GM12878 (cell line): ENCODE results near the gene SCIMP. TPM values are rescaled to one million over a fixed set of nuclear protein-coding genes. Genes with fewer than 3 reads are reported as not detected.

Experiments
- ATAC-seq: fragments of 200-7000 bp; cut with Tn5 transposase; 3 replicates; pipeline ENCODE4 v1.9.1; 2020; ENCODE audit warnings: mild to moderate bottlenecking, moderate library complexity
- BruUV-seq: library from RNA; stranded (reverse); fragments of 400-500 nt; replicated peaks from 2 replicates; lab custom pipeline; 2021; lab: Mats Ljungman, UMichigan
- CTCF ChIA-PET: fragments of 300-600 bp; sonication (Branson Sonifier 250); formaldehyde crosslinking; extraction: SDS; loops from one replicate; lab custom pipeline; 2021; ENCODE audit warnings: inconsistent platforms; lab: Yijun Ruan, JAX
- POLR2A ChIA-PET: fragments of 350-600 bp; formaldehyde crosslinking; extraction: SDS; loops from one replicate; lab custom pipeline; 2021; ENCODE audit warnings: inconsistent platforms; lab: Charles Lee
- RAD21 ChIA-PET: fragments of 300-600 bp; sonication (Branson Sonifier 250); formaldehyde crosslinking; loops from one replicate; lab custom pipeline; 2023; ENCODE audit warnings: antibody characterized with exemption; ENCODE audit not compliant: unreplicated experiment; lab: Charles Lee
- SMC1A ChIA-PET: fragments of 300-600 bp; sonication (Branson Sonifier 250); formaldehyde crosslinking; loops from one replicate; lab custom pipeline; 2023; ENCODE audit not compliant: unreplicated experiment, uncharacterized antibody; lab: Charles Lee
- DNase-seq: peaks from one replicate; pipeline ENCODE4 v3.0.0-alpha.2; 2011; ENCODE audit warnings: low read depth, low spot score
- FAIRE-seq: peaks from 3 replicates; lab custom pipeline; 2011; peaks lifted over from hg19 to GRCh38; lab: Jason Lieb, UNC
- H2AFZ ChIP-seq: 2 replicates; pipeline ENCODE4 v1.6.0; 2011; ENCODE audit warnings: low read depth, low read length, control low read depth; ENCODE audit not compliant: control insufficient read depth
- H3K27ac ChIP-seq: 2 replicates; pipeline ENCODE4 v1.5.1; 2011; ENCODE audit warnings: control low read depth; ENCODE audit not compliant: control insufficient read depth, insufficient read depth
- H3K27me3 ChIP-seq, 2 experiments: replicated peaks in 1 of 2; 2 replicates each; pipeline versions ENCODE4 v1.6.0 to v1.6.1; 2011; ENCODE audit warnings: low read length in 1 of 2; ENCODE audit not compliant: control insufficient read depth in 2 of 2, insufficient read depth in 2 of 2
- H3K36me3 ChIP-seq, 2 experiments: 2 replicates each; pipeline ENCODE4 v1.5.1; 2011; ENCODE audit warnings: low read length in 1 of 2; ENCODE audit not compliant: control insufficient read depth in 2 of 2, insufficient read depth in 2 of 2
- H3K4me1 ChIP-seq: 2 replicates; pipeline ENCODE4 v1.6.1; 2011; ENCODE audit warnings: mild to moderate bottlenecking, low read length, moderate library complexity, mixed read lengths; ENCODE audit not compliant: control insufficient read depth, insufficient read depth
- H3K4me2 ChIP-seq: 2 replicates; pipeline ENCODE4 v1.6.0; 2011; ENCODE audit warnings: control low read depth; ENCODE audit not compliant: control insufficient read depth, insufficient read depth
- H3K4me3 ChIP-seq: fragments of 200-600 bp; sonication (generic); 2 replicates; pipeline ENCODE4 v1.5.1; 2016
- H3K79me2 ChIP-seq: 2 replicates; pipeline ENCODE4 v1.6.0; 2011; ENCODE audit warnings: low read length; ENCODE audit not compliant: control insufficient read depth, insufficient read depth
- H3K9ac ChIP-seq: 2 replicates; pipeline ENCODE4 v1.8.0; 2011; ENCODE audit warnings: low read length, control low read depth, mixed read lengths; ENCODE audit not compliant: control insufficient read depth, insufficient read depth
- H3K9me3 ChIP-seq: replicated peaks from 3 replicates; pipeline ENCODE4 v1.5.1; 2011; ENCODE audit warnings: mild to moderate bottlenecking, low read length; ENCODE audit not compliant: control insufficient read depth, insufficient read depth
- H4K20me1 ChIP-seq: 2 replicates; pipeline ENCODE4 v1.6.0; 2011; ENCODE audit not compliant: control insufficient read depth, insufficient read depth
- BMI1 ChIP-seq: fragments of 450-650 bp; IDR thresholded peaks from 2 replicates; pipeline ENCODE4 v1.6.1; 2016; ENCODE audit warnings: mild to moderate bottlenecking, moderate library complexity, borderline replicate concordance
- CBX3 ChIP-seq: fragments of 200-600 bp; sonication (generic); IDR thresholded peaks from 2 replicates; pipeline ENCODE4 v1.6.1; 2016; ENCODE audit warnings: low read depth, borderline replicate concordance
- EGR1 ChIP-seq, 2 experiments: IDR thresholded peaks; 1 replicate in 1 of 2; 2 replicates in 1 of 2; pipeline ENCODE4 v1.6.1; 2011 to 2012; ENCODE audit warnings: low read depth in 2 of 2, low read length in 2 of 2, borderline replicate concordance in 1 of 2, mild to moderate bottlenecking in 1 of 2, moderate library complexity in 1 of 2
- ETV6 ChIP-seq, 2 experiments: fragments of 450-650 bp in 1 of 2; IDR thresholded peaks in 1 of 2; conservative IDR thresholded peaks in 1 of 2; 2 replicates each; pipeline ENCODE4 v1.6.1; 2014; ENCODE audit warnings: antibody characterized with exemption in 1 of 2, borderline replicate concordance in 1 of 2, low read depth in 1 of 2, mild to moderate bottlenecking in 1 of 2, moderate library complexity in 1 of 2
- GATAD2B ChIP-seq: fragments of 450-650 bp; conservative IDR thresholded peaks from 2 replicates; pipeline ENCODE4 v1.6.1; 2017; ENCODE audit warnings: low read depth, mild to moderate bottlenecking, moderate library complexity
- HDAC2 ChIP-seq: fragments of 200-600 bp; sonication (generic); IDR thresholded peaks from 2 replicates; pipeline ENCODE4 v1.6.1; 2017
- JUNB ChIP-seq: IDR thresholded peaks from 2 replicates; pipeline ENCODE4 v1.6.1; 2016; ENCODE audit warnings: antibody characterized with exemption, mild to moderate bottlenecking
- MYB ChIP-seq: fragments of 150-350 bp; IDR thresholded peaks from 2 replicates; pipeline ENCODE4 v1.6.1; 2014; ENCODE audit warnings: mild to moderate bottlenecking, low read depth, low read length, borderline replicate concordance
- NR2C1 ChIP-seq: fragments of 450-650 bp; IDR thresholded peaks from 2 replicates; pipeline ENCODE4 v1.6.1; 2017; ENCODE audit warnings: antibody characterized with exemption, mild to moderate bottlenecking, moderate library complexity
- NR2C2 ChIP-seq: IDR thresholded peaks from 2 replicates; pipeline ENCODE4 v1.6.1; 2011; ENCODE audit warnings: borderline replicate concordance, low read depth; ENCODE audit not compliant: control insufficient read depth, insufficient read length
- NR2F1 ChIP-seq: fragments of 450-650 bp; conservative IDR thresholded peaks from 2 replicates; pipeline ENCODE4 v1.6.1; 2017; ENCODE audit warnings: mild to moderate bottlenecking
- NRF1 ChIP-seq: conservative IDR thresholded peaks from 2 replicates; pipeline ENCODE4 v1.6.1; 2011; ENCODE audit warnings: mild to moderate bottlenecking, low read depth, low read length, improper control_type of control experiment
- RB1 ChIP-seq: fragments of 450-650 bp; formaldehyde crosslinking; IDR thresholded peaks from 2 replicates; pipeline ENCODE4 v1.6.1; 2017; ENCODE audit warnings: mild to moderate bottlenecking, borderline replicate concordance
- RELA ChIP-seq: fragments of 450-650 bp; IDR thresholded peaks from 2 replicates; pipeline ENCODE4 v1.8.0; 2014; ENCODE audit warnings: borderline replicate concordance; ENCODE audit not compliant: partially characterized antibody
- RFX5 ChIP-seq: IDR thresholded peaks from 2 replicates; pipeline ENCODE4 v1.6.1; 2011; ENCODE audit warnings: low read depth, low read length, improper control_type of control experiment
- SPI1 ChIP-seq: IDR thresholded peaks from 2 replicates; pipeline ENCODE4 v1.6.1; 2011; ENCODE audit warnings: low read depth, mild to moderate bottlenecking, low read length, moderate library complexity, borderline replicate concordance; ENCODE audit not compliant: insufficient read depth
- ZNF274 ChIP-seq: IDR thresholded peaks from one replicate; pipeline ENCODE4 v1.8.0; 2011; ENCODE audit not compliant: insufficient read length, insufficient read depth
- ZNF384 ChIP-seq: IDR thresholded peaks from 2 replicates; pipeline ENCODE4 v1.6.1; 2012; ENCODE audit warnings: low read depth, mild to moderate bottlenecking, low read length, improper control_type of control experiment, borderline replicate concordance
- ZNF622 ChIP-seq: fragments of 450-650 bp; IDR thresholded peaks from 2 replicates; pipeline ENCODE4 v1.6.1; 2017; ENCODE audit warnings: mild to moderate bottlenecking, inconsistent platforms
- WGBS: methylation state at CpG from one replicate; pipeline ENCODE4 v1.1.6; 2016; ENCODE audit warnings: low lambda C conversion rate; ENCODE audit not compliant: insufficient replicate concordance, insufficient coverage; ENCODE audit errors: missing lambda C conversion rate; 5-methylcytosine and 5-hydroxymethylcytosine counted together
- in situ Hi-C: fragments of 300-500 bp; cut with MboI; formaldehyde crosslinking; loops from 9 replicates; pipeline ENCODE4 v1.14.3; 2018; ENCODE audit warnings: mixed read lengths
- intact Hi-C: fragments of 100-400 bp; cut with micrococcal nuclease; formaldehyde crosslinking; loops from one replicate; pipeline ENCODE4 v1.14.2; 2022; ENCODE audit not compliant: unreplicated experiment
- polyA plus RNA-seq, 11 experiments: library from polyadenylated mRNA; depleted of rRNA in 4 of 11; unstranded in 6 of 11; stranded (reverse) in 5 of 11; fragments of >200 nt; fragmentation: Nextera tagmentation in 4 of 11; fragmentation: Illumina TruSeq in 1 of 11; extraction: Ambion mirVana in 4 of 11; extraction: Trizol in 1 of 11; gene quantifications; 1 replicate in 1 of 11; 2 replicates in 10 of 11; pipeline versions ENCODE4 v1.2.1 to v1.2.3, GENCODE V29; 2011 to 2016; ENCODE audit warnings: inconsistent platforms in 2 of 11, missing spikeins in 2 of 11, low read depth in 1 of 11
- total RNA-seq, 4 experiments: library from RNA; depleted of rRNA in 3 of 4; stranded (reverse); fragments of >200 nt in 3 of 4; fragmentation: Illumina TruSeq in 1 of 4; extraction: Trizol in 1 of 4; gene quantifications; 2 replicates each; pipeline versions ENCODE4 v1.2.1 to v1.2.3, GENCODE V29; 2013 to 2021
- TF ChIP-seq, protein P1 (sequence below): IDR thresholded peaks from 2 replicates; pipeline ENCODE4 v1.6.1; 2011; ENCODE audit warnings: mild to moderate bottlenecking, low read depth, low read length, moderate library complexity; ENCODE audit not compliant: insufficient replicate concordance
- TF ChIP-seq, protein P2 (sequence below): fragments of 450-650 bp; IDR thresholded peaks from 2 replicates; pipeline ENCODE4 v1.6.1; 2016; ENCODE audit warnings: mild to moderate bottlenecking, moderate library complexity, borderline replicate concordance

Gene SCIMP
- total and polyA plus RNA-seq, 10 of the 15 experiments (the other 5 are each of a cell fraction or from before 2014, with no cell fraction given): 56.7 to 151 (median 95.0) TPM

DNA sequence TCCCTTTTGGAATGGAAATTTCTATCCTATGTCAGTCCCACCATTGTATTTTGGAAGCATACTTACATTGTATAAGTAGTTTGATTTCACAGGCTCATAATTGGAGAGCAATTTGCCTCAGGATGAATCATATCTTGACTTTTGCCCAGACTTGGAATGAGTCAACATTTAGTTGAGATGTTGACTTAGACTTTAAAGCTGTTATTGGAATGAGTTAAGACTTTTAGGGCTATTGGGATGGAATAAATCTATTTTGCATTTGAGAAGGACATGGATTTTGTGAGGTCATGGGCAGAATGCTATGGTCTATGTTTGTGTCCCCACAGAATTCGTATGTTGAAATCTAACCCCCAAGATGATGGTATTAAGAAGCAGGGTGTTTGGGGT is 30.8 kb downstream of the SCIMP start:
- Histone ChIP-seq H3K79me2 (no peaks in the 10 kb centered on the region), H4K20me1 (no peaks in the 10 kb centered on the region), H3K36me3 (no peaks in the 10 kb centered on the region), H3K4me3 (no peak overlapping the region), H2AFZ (no peak overlapping the region), H3K4me2 (no peak overlapping the region), H3K9ac (no peak overlapping the region), H3K9me3 (no peaks in the 10 kb centered on the region; the same call in 1 of the 3 replicates), H3K27ac (no peak overlapping the region), H3K4me1 (peaks cover 26% of the 10 kb centered on the region), H3K27me3 (no peaks in the 10 kb centered on the region)
- ChIA-PET CTCF (interaction anchor here (14.1 kb wide), 1 partner anchor 32 kb away, joined by 209 read pairs; the partner anchor contains the start of gene SCIMP), RAD21 (no interaction called here), SMC1A (interaction anchor here (1.3 kb wide), 1 partner anchor 33 kb away, joined by 3 read pairs; no protein-coding TSS in a partner anchor), POLR2A (interaction anchor here (0.5 to 8.1 kb wide), 3 partner anchors 9 to 26 kb away, joined by 3 to 72 read pairs (median 5); no protein-coding TSS in a partner anchor)
- DNase-seq (no peak), FAIRE-seq (no peak), ATAC-seq (no peak)
- in situ Hi-C loops (loop anchor here (25.0 kb wide), 1 partner anchor 1492 kb away; the partner anchor contains the start of gene HASPIN), intact Hi-C loops (no loop called here)
- 100% methylated on average over 1 of the region's 1 CpG for WGBS
- no TSS peak for BruUV-seq
- no peak for TF ChIP-seq SPI1
- TF ChIP-seq, protein P1, sequence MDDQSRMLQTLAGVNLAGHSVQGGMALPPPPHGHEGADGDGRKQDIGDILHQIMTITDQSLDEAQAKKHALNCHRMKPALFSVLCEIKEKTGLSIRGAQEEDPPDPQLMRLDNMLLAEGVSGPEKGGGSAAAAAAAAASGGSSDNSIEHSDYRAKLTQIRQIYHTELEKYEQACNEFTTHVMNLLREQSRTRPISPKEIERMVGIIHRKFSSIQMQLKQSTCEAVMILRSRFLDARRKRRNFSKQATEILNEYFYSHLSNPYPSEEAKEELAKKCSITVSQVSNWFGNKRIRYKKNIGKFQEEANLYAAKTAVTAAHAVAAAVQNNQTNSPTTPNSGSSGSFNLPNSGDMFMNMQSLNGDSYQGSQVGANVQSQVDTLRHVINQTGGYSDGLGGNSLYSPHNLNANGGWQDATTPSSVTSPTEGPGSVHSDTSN: no peak
- TF ChIP-seq ZNF622: no peak
- TF ChIP-seq RB1: no peak
- TF ChIP-seq NR2C1: no peak
- TF ChIP-seq NR2C2: no peak
- TF ChIP-seq, protein P2, sequence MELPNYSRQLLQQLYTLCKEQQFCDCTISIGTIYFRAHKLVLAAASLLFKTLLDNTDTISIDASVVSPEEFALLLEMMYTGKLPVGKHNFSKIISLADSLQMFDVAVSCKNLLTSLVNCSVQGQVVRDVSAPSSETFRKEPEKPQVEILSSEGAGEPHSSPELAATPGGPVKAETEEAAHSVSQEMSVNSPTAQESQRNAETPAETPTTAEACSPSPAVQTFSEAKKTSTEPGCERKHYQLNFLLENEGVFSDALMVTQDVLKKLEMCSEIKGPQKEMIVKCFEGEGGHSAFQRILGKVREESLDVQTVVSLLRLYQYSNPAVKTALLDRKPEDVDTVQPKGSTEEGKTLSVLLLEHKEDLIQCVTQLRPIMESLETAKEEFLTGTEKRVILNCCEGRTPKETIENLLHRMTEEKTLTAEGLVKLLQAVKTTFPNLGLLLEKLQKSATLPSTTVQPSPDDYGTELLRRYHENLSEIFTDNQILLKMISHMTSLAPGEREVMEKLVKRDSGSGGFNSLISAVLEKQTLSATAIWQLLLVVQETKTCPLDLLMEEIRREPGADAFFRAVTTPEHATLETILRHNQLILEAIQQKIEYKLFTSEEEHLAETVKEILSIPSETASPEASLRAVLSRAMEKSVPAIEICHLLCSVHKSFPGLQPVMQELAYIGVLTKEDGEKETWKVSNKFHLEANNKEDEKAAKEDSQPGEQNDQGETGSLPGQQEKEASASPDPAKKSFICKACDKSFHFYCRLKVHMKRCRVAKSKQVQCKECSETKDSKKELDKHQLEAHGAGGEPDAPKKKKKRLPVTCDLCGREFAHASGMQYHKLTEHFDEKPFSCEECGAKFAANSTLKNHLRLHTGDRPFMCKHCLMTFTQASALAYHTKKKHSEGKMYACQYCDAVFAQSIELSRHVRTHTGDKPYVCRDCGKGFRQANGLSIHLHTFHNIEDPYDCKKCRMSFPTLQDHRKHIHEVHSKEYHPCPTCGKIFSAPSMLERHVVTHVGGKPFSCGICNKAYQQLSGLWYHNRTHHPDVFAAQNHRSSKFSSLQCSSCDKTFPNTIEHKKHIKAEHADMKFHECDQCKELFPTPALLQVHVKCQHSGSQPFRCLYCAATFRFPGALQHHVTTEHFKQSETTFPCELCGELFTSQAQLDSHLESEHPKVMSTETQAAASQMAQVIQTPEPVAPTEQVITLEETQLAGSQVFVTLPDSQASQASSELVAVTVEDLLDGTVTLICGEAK: no peak
- no peak for TF ChIP-seq ZNF384
- TF ChIP-seq HDAC2: no peak
- no peak for TF ChIP-seq NR2F1
- TF ChIP-seq CBX3: no peak
- TF ChIP-seq RELA: no peak
- no peak for TF ChIP-seq NRF1
- no peak for TF ChIP-seq GATAD2B
- TF ChIP-seq ZNF274: no peak
- TF ChIP-seq RFX5: no peak
- no peak for TF ChIP-seq MYB
- no peak for TF ChIP-seq ETV6 (conservative IDR thresholded peaks at IDR 0.05 in 1 of 2, IDR thresholded peaks at IDR 0.05 in 1 of 2; ENCODE audit: borderline replicate concordance in 1 of 2, low read depth in 1 of 2)
- no peak for TF ChIP-seq BMI1
- no peak for TF ChIP-seq EGR1 (IDR thresholded peaks at IDR 0.05; ENCODE audit: borderline replicate concordance in 1 of 2, low read depth in 2 of 2, low read length in 2 of 2)
- peak; percentile 95 for TF ChIP-seq JUNB
